Stimulated activated CD4-positive, alpha-beta T cell treated with anti-CD3 and anti-CD28 coated beads, Interleukin-2, amount 100 ng/mL, for 48 hours (primary cell): ENCODE results near the gene NET1.
A peak's percentile ranks its signal among the peaks of the same experiment; 100 is the strongest.
"Not testable (repeated sequence)": the region's sequence is repeated elsewhere in the genome, so short reads cannot be mapped to it uniquely, and the experiment has no call there.

Experiments
- DNase-seq, 2 donors: peaks; one replicate each; pipeline ENCODE4 v3.0.0-alpha.2; 2020

NET1 gene, protein sequence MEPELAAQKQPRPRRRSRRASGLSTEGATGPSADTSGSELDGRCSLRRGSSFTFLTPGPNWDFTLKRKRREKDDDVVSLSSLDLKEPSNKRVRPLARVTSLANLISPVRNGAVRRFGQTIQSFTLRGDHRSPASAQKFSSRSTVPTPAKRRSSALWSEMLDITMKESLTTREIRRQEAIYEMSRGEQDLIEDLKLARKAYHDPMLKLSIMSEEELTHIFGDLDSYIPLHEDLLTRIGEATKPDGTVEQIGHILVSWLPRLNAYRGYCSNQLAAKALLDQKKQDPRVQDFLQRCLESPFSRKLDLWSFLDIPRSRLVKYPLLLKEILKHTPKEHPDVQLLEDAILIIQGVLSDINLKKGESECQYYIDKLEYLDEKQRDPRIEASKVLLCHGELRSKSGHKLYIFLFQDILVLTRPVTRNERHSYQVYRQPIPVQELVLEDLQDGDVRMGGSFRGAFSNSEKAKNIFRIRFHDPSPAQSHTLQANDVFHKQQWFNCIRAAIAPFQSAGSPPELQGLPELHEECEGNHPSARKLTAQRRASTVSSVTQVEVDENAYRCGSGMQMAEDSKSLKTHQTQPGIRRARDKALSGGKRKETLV

GRCh38 chr10:5412277-5412941 lies at the start of gene NET1:
TSS of gene NET1 (plus strand) at chr10:5412557. CDS start at chr10:5412693, 136 bp downstream.
- DNase-seq = peak; percentile 65 to 68

DNA sequence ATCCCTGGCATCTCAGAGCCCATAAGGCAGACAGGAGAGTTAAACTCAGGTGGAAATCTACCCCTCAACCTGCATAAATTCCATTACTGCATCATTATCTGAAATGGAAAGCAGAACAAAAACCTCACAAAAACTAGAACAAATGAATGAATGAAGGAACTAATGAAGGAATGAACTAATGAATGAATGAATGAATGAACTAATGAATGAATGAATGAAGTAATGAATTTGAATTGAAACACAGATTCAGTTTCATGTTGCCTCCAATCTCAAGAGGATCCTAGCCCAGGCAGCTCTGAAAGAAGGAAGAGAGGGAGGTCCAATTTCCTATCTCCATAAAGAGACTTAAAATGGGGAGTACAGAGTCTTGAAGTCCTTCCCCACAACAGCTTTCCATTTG lies 49.5 kb upstream of the NET1 start:
- DNase-seq = no peak

GRCh38 chr10:5364374-5364773 lies 48.0 kb upstream of the NET1 start:
- DNase-seq = no peak

GRCh38 chr10:5364890-5365338 lies 47.4 kb upstream of the NET1 start, which contains the start of gene UCN3:
TSS of gene UCN3 (plus strand) at chr10:5364966. CDS start at chr10:5373721, 8,755 bp downstream.
- DNase-seq = no peak

- DNase-seq = no peak
Measured at GRCh38 chr10:5365928-5366327, 46.4 kb upstream of the NET1 start.

DNA sequence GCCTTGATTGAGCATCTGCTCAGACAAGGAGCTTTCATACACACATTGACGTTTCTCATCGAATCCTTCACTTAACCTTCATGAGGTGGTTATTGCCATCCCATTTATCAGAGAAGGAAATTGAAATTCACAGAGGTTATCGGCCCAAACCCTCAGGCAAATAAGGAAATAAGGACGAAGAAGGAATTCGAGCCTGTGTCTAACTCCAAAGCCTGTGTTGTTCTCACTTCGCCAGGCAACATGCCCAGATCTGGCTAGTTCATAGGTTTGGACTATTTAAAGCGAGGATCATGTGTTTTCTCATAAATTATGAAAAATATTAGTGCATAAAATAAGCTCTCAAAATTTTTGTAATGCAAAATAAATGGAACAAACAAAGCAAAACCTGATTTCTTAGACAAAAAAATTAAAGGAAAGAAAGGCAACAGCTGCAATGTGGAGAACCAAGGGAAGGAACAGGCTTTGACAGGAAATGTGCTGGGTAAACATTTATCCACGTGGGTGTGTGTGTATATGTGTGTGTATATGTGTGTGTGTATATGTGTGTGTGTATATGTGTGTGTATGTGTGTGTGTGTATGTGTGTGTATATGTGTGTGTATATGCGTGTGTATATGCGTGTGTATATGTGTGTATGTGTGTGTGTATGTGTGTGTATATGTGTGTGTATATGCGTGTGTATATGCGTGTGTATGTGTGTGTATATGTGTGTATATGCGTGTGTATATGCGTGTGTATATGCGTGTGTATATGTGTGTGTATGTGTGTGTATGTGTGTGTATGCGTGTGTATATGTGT lies 42.8 kb upstream of the NET1 start:
- DNase-seq = no peak

- no peak for DNase-seq
Measured at GRCh38 chr10:5370493-5371352, 41.6 kb upstream of the NET1 start.

GRCh38 chr10:5373307-5373706 lies 39.0 kb upstream of the NET1 start:
- DNase-seq = no peak

- no peak for DNase-seq
Measured at GRCh38 chr10:5373891-5374611, 38.3 kb upstream of the NET1 start.

GRCh38 chr10:5376450-5376849 lies 35.9 kb upstream of the NET1 start:
- no peak for DNase-seq

GRCh38 chr10:5379202-5379601 lies 33.2 kb upstream of the NET1 start:
- DNase-seq = not testable (repeated sequence)

- DNase-seq = not testable (repeated sequence)
Measured at GRCh38 chr10:5380395-5380794, 32.0 kb upstream of the NET1 start.

DNA sequence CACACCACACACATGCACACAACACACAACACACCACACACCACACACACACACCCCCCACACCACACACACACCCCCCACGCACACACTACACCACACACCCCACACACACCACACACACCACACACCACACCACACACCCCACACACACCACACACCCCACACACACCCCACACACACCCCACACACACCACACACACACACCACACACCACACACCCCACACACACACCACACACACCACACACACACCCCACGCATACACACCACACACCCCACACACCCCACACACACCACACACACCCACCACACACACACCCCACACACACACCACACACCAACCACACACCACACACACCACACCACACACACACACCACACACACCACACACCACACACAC lies 31.2 kb upstream of the NET1 start:
- DNase-seq = no peak

DNA sequence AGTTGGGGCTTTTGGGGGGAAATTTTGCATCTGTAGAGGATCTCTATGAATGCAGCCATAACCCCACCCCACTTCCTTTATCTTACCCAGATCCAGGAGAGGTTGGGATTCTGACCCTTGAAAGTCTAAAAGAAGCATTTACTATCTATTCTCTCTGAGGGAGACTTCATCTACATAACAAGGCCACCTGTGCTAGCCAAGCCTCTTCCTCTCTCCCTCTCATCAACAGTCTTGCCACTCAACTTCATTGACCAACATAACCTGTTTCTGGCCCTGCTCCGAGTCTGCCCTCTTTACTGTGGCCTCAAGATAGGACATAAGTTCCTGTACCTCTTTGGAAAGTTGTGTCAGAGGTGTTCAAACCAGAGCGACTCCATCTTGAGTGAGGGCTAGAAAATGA lies 27.1 kb upstream of the NET1 start:
- no peak for DNase-seq

- no peak for DNase-seq
Measured at GRCh38 chr10:5387169-5387568, 25.2 kb upstream of the NET1 start.

DNA sequence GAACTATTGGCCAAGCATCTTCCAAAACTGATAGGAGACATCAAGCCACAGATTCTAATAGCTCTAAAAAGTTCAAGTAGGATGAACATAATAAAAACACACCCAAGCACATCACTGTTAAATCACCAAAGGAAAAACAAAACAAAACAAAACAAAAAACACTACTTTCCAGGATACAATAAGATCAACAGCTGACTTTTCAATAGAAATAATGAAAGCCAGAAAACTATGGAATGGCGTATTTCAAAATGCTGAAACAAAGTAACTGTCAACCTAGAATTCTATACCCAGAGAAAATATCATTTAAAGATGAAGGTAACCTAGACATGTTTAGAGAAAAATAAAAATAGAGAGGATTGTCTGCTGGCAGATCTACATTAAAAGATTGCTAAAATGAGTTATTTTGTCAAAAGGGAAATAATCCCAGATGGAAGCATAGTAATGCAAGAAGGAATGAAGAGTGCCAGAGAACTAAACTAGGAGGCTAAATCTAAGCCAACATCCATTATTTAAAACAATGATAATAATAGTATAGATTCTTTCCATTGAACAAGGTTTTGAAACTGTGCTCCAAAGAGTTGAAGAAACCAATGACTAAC lies 21.7 kb upstream of the NET1 start:
- no peak for DNase-seq

GRCh38 chr10:5391790-5392189 lies 20.6 kb upstream of the NET1 start:
- DNase-seq = no peak

DNA sequence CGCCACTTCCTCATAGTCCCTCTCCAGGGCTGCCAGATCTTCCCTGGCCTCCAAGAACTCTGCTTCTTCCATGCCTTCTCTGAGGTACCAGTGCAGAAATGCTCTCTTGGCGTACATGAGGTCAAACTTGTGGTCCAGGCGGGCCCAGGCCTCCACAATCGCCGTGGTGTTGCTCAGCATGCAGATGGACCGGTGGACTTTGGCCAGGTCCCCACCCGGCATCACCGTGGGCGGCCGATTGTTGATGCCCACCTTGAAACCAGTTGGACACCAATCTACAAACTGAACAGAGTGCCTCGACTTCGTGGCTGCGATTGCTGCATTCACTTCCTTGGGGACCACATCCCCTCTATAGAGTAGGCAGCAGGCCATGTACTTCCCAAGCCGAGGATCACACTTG lies 18.8 kb upstream of the NET1 start:
- DNase-seq = no peak

DNA sequence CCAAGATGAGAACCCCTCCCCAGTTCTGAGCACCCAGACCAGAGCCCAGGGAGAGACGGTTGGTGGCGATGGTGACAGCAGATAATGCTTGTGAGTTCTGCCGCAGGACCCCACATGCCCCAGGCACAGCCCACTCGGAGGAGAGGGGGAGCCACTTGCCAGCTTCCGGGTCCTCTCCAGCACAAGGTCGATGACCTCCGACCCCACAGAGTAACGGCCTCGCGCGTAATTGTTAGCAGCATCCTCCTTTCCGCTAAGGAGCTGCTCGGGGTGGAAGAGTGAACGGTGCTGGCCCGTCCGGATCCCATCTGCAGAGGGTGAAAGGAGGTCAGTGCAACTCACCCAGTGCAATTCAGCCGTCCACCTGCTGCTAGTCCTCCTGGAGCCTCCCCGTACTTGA lies 17.2 kb upstream of the NET1 start:
- no peak for DNase-seq

GRCh38 chr10:5396556-5397300 lies 15.6 kb upstream of the NET1 start:
- DNase-seq = no peak
